ENCODE measurements around the gene CCDC12. TPM values are rescaled to one million over a fixed set of nuclear protein-coding genes. Genes with fewer than 3 reads are reported as not detected.

Gene CCDC12
- total and polyA plus RNA-seq, 2 donors (not counting 1 experiment from before 2014, with no cell fraction given), result 84.0 to 97.3 TPM

- 53% methylated on average over 5 of the region's 6 CpGs for WGBS (ENCODE audit: insufficient coverage)
- Histone ChIP-seq H3K4me2 (replicated peaks; ENCODE audit: low read depth, low read length, poor library complexity, severe bottlenecking) (peak overlapping the region; percentile 42), H3K4me1 (ENCODE audit: control insufficient read depth in 2 of 2, insufficient read depth in 2 of 2, low read length in 2 of 2) (peaks cover 63 to 90% of the 10 kb centered on the region in 2 donors), H3K27ac (ENCODE audit: low read length in 2 of 2) (peak overlapping the region; percentile 12 to 45), H3K9ac (ENCODE audit: low read length) (no peak overlapping the region), H3K27me3 (replicated peaks in 1 of 4; ENCODE audit: control extremely low read depth in 1 of 4, control insufficient read depth in 3 of 4, insufficient read depth in 4 of 4, low read length in 3 of 4) (no peaks in the 10 kb centered on the region), H3K9me3 (ENCODE audit: control extremely low read depth in 1 of 3, control insufficient read depth in 2 of 3, insufficient read depth in 1 of 3, low read length in 2 of 3) (no peaks in the 10 kb centered on the region), H3K79me2 (ENCODE audit: control insufficient read depth, insufficient read depth, low read length) (peaks cover 97% of the 10 kb centered on the region), H2AFZ (ENCODE audit: insufficient read depth, low read depth, low read length, poor library complexity, severe bottlenecking) (no peak overlapping the region), H3K36me3 (replicated peaks in 1 of 2; ENCODE audit: control extremely low read depth in 1 of 2, control insufficient read depth in 1 of 2, extremely low read depth in 1 of 2, insufficient read depth in 2 of 2, low read length in 1 of 2) (peaks cover 0 to 35% of the 10 kb centered on the region in 2 experiments), H3K4me3 (ENCODE audit: control extremely low read depth in 1 of 5, extremely low read depth in 1 of 5, insufficient read depth in 1 of 5, low read depth in 2 of 5, low read length in 4 of 5) (no peak overlapping the region), H4K20me1 (ENCODE audit: control insufficient read depth, insufficient read depth, low read length, poor library complexity, severe bottlenecking) (peaks cover 94% of the 10 kb centered on the region)
- no peaks in the 10 kb centered on the region for H3K9me3 Mint-ChIP-seq (ENCODE audit: insufficient read depth)
- ATAC-seq (ENCODE audit: low read depth) (peak; percentile 26), DNase-seq (no peak)
- CTCF ChIA-PET, result no interaction called here
- peak overlapping the region; percentile 83 for H3K27ac Mint-ChIP-seq
- TF ChIP-seq CTCF (IDR thresholded peaks at IDR 0.05), result no peak
- TF ChIP-seq EZH2 (IDR thresholded peaks at IDR 0.05; ENCODE audit: borderline replicate concordance, insufficient read depth, low read depth, low read length, poor library complexity, severe bottlenecking), result no peak
- intact Hi-C loops (cut with micrococcal nuclease), result no loop called here
- no peaks in the 10 kb centered on the region for H3K27me3 Mint-ChIP-seq
- POLR2A ChIA-PET, result no interaction called here
- H3K4me1 Mint-ChIP-seq, result peaks cover 90% of the 10 kb centered on the region
- H3K4me3 Mint-ChIP-seq, result peak overlapping the region; percentile 62
Measured at GRCh38 chr3:46948830-46949671, 27.5 kb downstream of the CCDC12 start.

Measured in B cell (primary cell).